B cell (primary cell): ENCODE results near the gene ECHDC1. TPM values are rescaled to one million over a fixed set of nuclear protein-coding genes. Genes with fewer than 3 reads are reported as not detected.

Source experiments
- ATAC-seq: fragments of 200-7000 bp; cut with Tn5 transposase; one replicate; pipeline ENCODE4 v1.10.0; 2021; ENCODE audit warnings: low read depth, mild to moderate bottlenecking, moderate number of reproducible peaks, moderate library complexity
- CTCF ChIA-PET: fragments of 350-600 bp; sonication (Branson Sonifier 250); formaldehyde crosslinking; loops from one replicate; lab custom pipeline; 2021; ENCODE audit warnings: antibody characterized with exemption, inconsistent platforms; lab: Charles Lee
- POLR2A ChIA-PET: fragments of 350-600 bp; sonication (Branson Sonifier 250); formaldehyde crosslinking; loops from one replicate; lab custom pipeline; 2021; ENCODE audit warnings: antibody characterized with exemption; lab: Charles Lee
- DNase-seq: peaks from one replicate; pipeline ENCODE4 v3.0.0; 2013
- H2AFZ ChIP-seq: 2 replicates; pipeline ENCODE4 v1.6.1; 2012; ENCODE audit warnings: mild to moderate bottlenecking, low read depth, low read length; ENCODE audit not compliant: insufficient read depth, poor library complexity, severe bottlenecking
- H3K27ac ChIP-seq, 2 donors: 1 replicate in 1 of 2; 2 replicates in 1 of 2; pipeline ENCODE4 v1.5.1; 2012 to 2013; ENCODE audit warnings: low read length in 2 of 2, mild to moderate bottlenecking in 2 of 2, moderate library complexity in 1 of 2
- H3K27me3 ChIP-seq, 4 experiments: fragments of 200-600 bp in 1 of 4; sonication (generic) in 1 of 4; replicated peaks in 1 of 4; 1 replicate in 2 of 4; 2 replicates in 2 of 4; pipeline versions ENCODE4 v1.6.1 to v1.7.0; 2013 to 2016; ENCODE audit warnings: low read length in 3 of 4, mild to moderate bottlenecking in 2 of 4, mixed read lengths in 1 of 4, moderate library complexity in 1 of 4; ENCODE audit not compliant: insufficient read depth in 4 of 4, control insufficient read depth in 3 of 4; ENCODE audit errors: control extremely low read depth in 1 of 4
- H3K36me3 ChIP-seq, 2 experiments: replicated peaks in 1 of 2; 1 replicate in 1 of 2; 2 replicates in 1 of 2; pipeline versions ENCODE4 v1.6.1 to v1.7.1; 2013; ENCODE audit warnings: low read length in 1 of 2; ENCODE audit not compliant: insufficient read depth in 2 of 2, control insufficient read depth in 1 of 2; ENCODE audit errors: control extremely low read depth in 1 of 2, extremely low read depth in 1 of 2
- H3K4me1 ChIP-seq, 2 donors: fragments of 200-600 bp in 1 of 2; sonication (generic) in 1 of 2; 1 replicate in 1 of 2; 2 replicates in 1 of 2; pipeline versions ENCODE4 v1.5.1 to v1.6.1; 2013 to 2017; ENCODE audit warnings: low read length in 2 of 2; ENCODE audit not compliant: control insufficient read depth in 2 of 2, insufficient read depth in 2 of 2
- H3K4me2 ChIP-seq: replicated peaks from 2 replicates; pipeline ENCODE3; 2012; ENCODE audit warnings: mild to moderate bottlenecking, low read depth, low read length; ENCODE audit not compliant: poor library complexity, severe bottlenecking
- H3K4me3 ChIP-seq, 5 experiments: fragments of 200-600 bp in 1 of 5; sonication (generic) in 1 of 5; 1 replicate in 3 of 5; 2 replicates in 2 of 5; pipeline versions ENCODE4 v1.5.1 to v1.7.0; 2011 to 2016; ENCODE audit warnings: low read length in 4 of 5, mild to moderate bottlenecking in 4 of 5, low read depth in 2 of 5, control low read depth in 1 of 5, moderate library complexity in 1 of 5; ENCODE audit not compliant: insufficient read depth in 1 of 5; ENCODE audit errors: control extremely low read depth in 1 of 5, extremely low read depth in 1 of 5
- H3K79me2 ChIP-seq: fragments of 200-600 bp; sonication (generic); one replicate; pipeline ENCODE4 v1.6.0; 2016; ENCODE audit warnings: low read length; ENCODE audit not compliant: control insufficient read depth, insufficient read depth
- H3K9ac ChIP-seq: fragments of 200-600 bp; sonication (generic); 2 replicates; pipeline ENCODE4 v1.6.1; 2017; ENCODE audit warnings: mild to moderate bottlenecking, low read length, moderate library complexity
- H3K9me3 ChIP-seq, 3 donors: one replicate each; pipeline versions ENCODE4 v1.6.1 to v1.7.1; 2013; ENCODE audit warnings: low read length in 2 of 3; ENCODE audit not compliant: control insufficient read depth in 2 of 3, insufficient read depth in 1 of 3; ENCODE audit errors: control extremely low read depth in 1 of 3
- H4K20me1 ChIP-seq: 2 replicates; pipeline ENCODE4 v1.6.0; 2012; ENCODE audit warnings: mild to moderate bottlenecking, low read length; ENCODE audit not compliant: insufficient read depth, control insufficient read depth, poor library complexity, severe bottlenecking
- H3K27ac Mint-ChIP-seq: one replicate; pipeline ENCODE4 v1.8.0; 2021; ENCODE audit warnings: mixed read lengths
- H3K27me3 Mint-ChIP-seq: one replicate; pipeline ENCODE4 v1.8.0; 2021; ENCODE audit warnings: mixed read lengths
- H3K4me1 Mint-ChIP-seq: one replicate; pipeline ENCODE4 v1.8.0; 2021; ENCODE audit warnings: mixed read lengths
- H3K4me3 Mint-ChIP-seq: one replicate; pipeline ENCODE4 v1.8.0; 2021; ENCODE audit warnings: mixed read lengths
- H3K9me3 Mint-ChIP-seq: one replicate; pipeline ENCODE4 v1.8.0; 2022; ENCODE audit warnings: mixed read lengths; ENCODE audit not compliant: insufficient read depth
- CTCF ChIP-seq: fragments of 200-600 bp; IDR thresholded peaks from one replicate; pipeline ENCODE4 v1.8.0; 2022; ENCODE audit warnings: antibody characterized with exemption, mild to moderate bottlenecking
- EZH2 ChIP-seq: IDR thresholded peaks from 2 replicates; pipeline ENCODE4 v1.6.1; 2012; ENCODE audit warnings: borderline replicate concordance, low read depth, mild to moderate bottlenecking, moderate library complexity, low read length; ENCODE audit not compliant: insufficient read depth, poor library complexity, severe bottlenecking
- WGBS: methylation state at CpG from one replicate; pipeline ENCODE4 v1.1.5; 2013; ENCODE audit warnings: missing lambda C conversion rate; ENCODE audit not compliant: insufficient coverage; 5-methylcytosine and 5-hydroxymethylcytosine counted together
- intact Hi-C: fragments of 100-400 bp; cut with micrococcal nuclease; formaldehyde crosslinking; loops from one replicate; pipeline ENCODE4 v1.10.0; 2022
- polyA plus RNA-seq: library from polyadenylated mRNA; depleted of rRNA; stranded (reverse); fragments of >200 nt; gene quantifications from 2 replicates; pipeline ENCODE4 v1.2.3, GENCODE V29; 2012
- total RNA-seq, 2 donors: library from RNA; stranded (reverse); fragments of 120-200 nt in 1 of 2; gene quantifications; 1 replicate in 1 of 2; 2 replicates in 1 of 2; pipeline versions ENCODE4 v1.2.3 to v1.2.4, GENCODE V29; 2013 to 2022

ECHDC1 gene
- total and polyA plus RNA-seq, 2 donors (not counting 1 experiment from before 2014, with no cell fraction given): 26.9 to 60.0 TPM

DNA sequence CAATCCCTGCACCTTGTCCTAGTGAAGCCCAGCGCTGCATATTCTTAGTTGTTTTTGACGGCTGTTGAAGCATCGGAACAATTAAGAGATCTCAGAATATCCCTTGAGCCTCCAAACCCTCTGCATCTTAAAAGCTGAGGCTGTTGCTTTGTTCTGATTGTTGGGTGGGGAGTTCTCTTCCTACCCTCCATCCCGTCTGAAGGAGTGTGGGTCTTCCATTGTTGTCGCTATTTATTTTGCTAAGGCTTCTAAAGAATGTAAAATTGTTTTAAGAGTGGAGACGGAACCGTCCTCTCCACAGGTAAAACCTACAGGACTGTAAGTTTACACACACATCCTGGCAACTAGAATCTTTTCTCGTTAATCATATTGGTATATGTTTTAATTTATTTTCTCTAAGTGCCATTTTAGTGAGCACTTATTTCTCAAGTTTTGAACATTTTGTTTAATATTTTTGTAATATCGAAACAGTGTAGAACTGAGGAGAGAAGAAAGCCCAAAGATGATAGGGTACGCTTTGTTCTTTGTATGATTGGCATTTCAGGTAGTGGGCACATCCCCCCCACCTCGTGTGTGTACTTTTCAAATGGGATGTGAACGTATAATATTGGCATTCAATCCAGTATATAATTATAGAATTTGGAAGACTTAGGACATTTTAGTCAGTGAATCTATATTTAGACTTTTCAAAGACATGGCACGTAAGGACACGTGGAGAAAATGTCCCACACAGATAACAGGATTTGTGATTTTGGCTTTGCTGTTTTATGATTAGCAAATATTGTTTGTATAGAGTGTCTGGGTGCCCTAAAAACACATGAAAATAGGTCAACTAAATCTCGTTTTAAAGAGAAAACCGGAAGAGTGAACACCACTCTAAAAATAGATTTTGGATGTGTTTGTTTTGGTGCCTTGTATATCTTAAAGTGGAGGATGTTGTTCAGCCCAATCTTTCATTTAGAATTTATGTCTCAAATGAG, 75.5 kb downstream of the ECHDC1 start:
- peak overlapping the region; percentile 98 for H3K4me3 Mint-ChIP-seq
- H3K4me2 ChIP-seq: peak overlapping the region; percentile 83
- no peak for TF ChIP-seq EZH2
- no peak for TF ChIP-seq CTCF
- H3K9me3 ChIP-seq: no peaks in the 10 kb centered on the region
- DNase-seq (no peak), ATAC-seq (no peak)
- peak overlapping the region; percentile 94 to 98 for H3K27ac ChIP-seq
- intact Hi-C loops: loop anchor here (1.0 to 5.0 kb wide), 6 partner anchors 17 to 1519 kb away; partner anchors contain the start of genes ECHDC1 and HEY2
- no peaks in the 10 kb centered on the region for H3K36me3 ChIP-seq
- H3K9ac ChIP-seq: peak overlapping the region; percentile 97
- CTCF ChIA-PET: interaction anchor here (1.3 to 2.9 kb wide), 4 partner anchors 24 to 74 kb away, joined by 4 to 24 read pairs (median 10); no protein-coding TSS in a partner anchor
- H3K4me1 ChIP-seq: peaks cover 16 to 25% of the 10 kb centered on the region in 2 donors
- peak overlapping the region; percentile 74 to 94 (median 93) for H3K4me3 ChIP-seq
- H3K9me3 Mint-ChIP-seq: no peaks in the 10 kb centered on the region
- H3K27ac Mint-ChIP-seq: peak overlapping the region; percentile 95
- peaks cover 11% of the 10 kb centered on the region for H4K20me1 ChIP-seq
- peaks cover 47% of the 10 kb centered on the region for H3K4me1 Mint-ChIP-seq
- peaks cover 60% of the 10 kb centered on the region for H3K79me2 ChIP-seq
- H2AFZ ChIP-seq: peak overlapping the region; percentile 98
- H3K27me3 Mint-ChIP-seq: peaks cover 4% of the 10 kb centered on the region
- H3K27me3 ChIP-seq: no peaks in the 10 kb centered on the region
- WGBS: 6% methylated on average over 2 of the region's 16 CpGs
- POLR2A ChIA-PET: interaction anchor here (0.9 kb wide), 1 partner anchor 1477 kb away, joined by 4 read pairs; the partner anchor contains the start of gene NCOA7
